GM12872 (cell line): ENCODE data around the gene LYVE1.

Experiments
- CTCF ChIP-seq: IDR thresholded peaks from 3 replicates; pipeline ENCODE4 v1.5.1; 2011; ENCODE audit warnings: low read depth, mild to moderate bottlenecking, low read length, moderate library complexity; ENCODE audit not compliant: insufficient read depth

Gene LYVE1

GRCh38 chr11:10579700-10580099 is 11.2 kb upstream of the LYVE1 start:
- no peak for TF ChIP-seq CTCF

GRCh38 chr11:10576035-10576398 is 7.6 kb upstream of the LYVE1 start:
- no peak for TF ChIP-seq CTCF

- no peak for TF ChIP-seq CTCF
Observed at GRCh38 chr11:10575346-10576034, 7.0 kb upstream of the LYVE1 start.

- no peak for TF ChIP-seq CTCF
Observed at GRCh38 chr11:10573556-10573955, 5.1 kb upstream of the LYVE1 start.

- TF ChIP-seq CTCF = no peak
Observed at GRCh38 chr11:10573028-10573427, 4.6 kb upstream of the LYVE1 start.

- TF ChIP-seq CTCF = no peak
Observed at GRCh38 chr11:10572533-10572932, 4.1 kb upstream of the LYVE1 start.

GRCh38 chr11:10567446-10567845 is 1.0 kb downstream of the LYVE1 start:
- no peak for TF ChIP-seq CTCF
